HEK293 (cell line): ENCODE results near the gene INSYN2B.

Experiments used
- CTCF ChIA-PET: fragments of 350-600 bp; formaldehyde crosslinking; extraction: SDS; loops from one replicate; lab custom pipeline; 2021; ENCODE audit warnings: antibody characterized with exemption; lab: Yijun Ruan, JAX
- POLR2A ChIA-PET: fragments of 300-600 bp; formaldehyde crosslinking; extraction: SDS; loops from one replicate; lab custom pipeline; 2020; ENCODE audit warnings: antibody characterized with exemption, inconsistent platforms; lab: Yijun Ruan, JAX
- H3K27ac ChIP-seq: fragments of 200-500 bp; sonication (Bioruptor generic); 2 replicates; pipeline ENCODE4 v1.5.1; 2014; ENCODE audit warnings: low read depth, low read length, control low read depth, inconsistent platforms; ENCODE audit errors: extremely low read depth
- H3K36me3 ChIP-seq, 2 experiments: fragments of 200-500 bp in 1 of 2; sonication (Bioruptor generic) in 1 of 2; 1 replicate in 1 of 2; 2 replicates in 1 of 2; pipeline ENCODE4 v1.5.1; 2014 to 2017; ENCODE audit warnings: inconsistent platforms in 2 of 2, low read length in 2 of 2; ENCODE audit not compliant: control insufficient read depth in 2 of 2, insufficient read depth in 1 of 2
- H3K4me1 ChIP-seq: fragments of 200-500 bp; sonication (Bioruptor generic); 2 replicates; pipeline ENCODE4 v1.5.1; 2014; ENCODE audit warnings: mild to moderate bottlenecking, low read length, inconsistent platforms; ENCODE audit not compliant: control insufficient read depth, insufficient read depth
- H3K4me3 ChIP-seq: 2 replicates; pipeline ENCODE4 v1.5.1; 2011; ENCODE audit warnings: low read depth, mild to moderate bottlenecking, control low read depth, low read length, moderate library complexity
- H3K9me3 ChIP-seq: fragments of 200-500 bp; sonication (Bioruptor generic); 2 replicates; pipeline ENCODE4 v1.5.1; 2014; ENCODE audit warnings: low read depth, low read length, inconsistent platforms; ENCODE audit not compliant: control insufficient read depth, insufficient read depth
- GLIS2 ChIP-seq: fragments of 450-650 bp; formaldehyde crosslinking; IDR thresholded peaks from 2 replicates; pipeline ENCODE4 v1.5.1; 2016; ENCODE audit warnings: missing biosample characterization, missing genetic modification characterization
- REPIN1 ChIP-seq: fragments of 450-650 bp; formaldehyde crosslinking; IDR thresholded peaks from 2 replicates; pipeline ENCODE4 v1.5.1; 2017; ENCODE audit warnings: missing biosample characterization, missing genetic modification characterization, low read depth
- ZBTB17 ChIP-seq: fragments of 450-650 bp; formaldehyde crosslinking; IDR thresholded peaks from 2 replicates; pipeline ENCODE4 v1.5.1; 2016; ENCODE audit warnings: missing biosample characterization, missing genetic modification characterization
- ZBTB20 ChIP-seq: fragments of 450-650 bp; formaldehyde crosslinking; IDR thresholded peaks from 2 replicates; pipeline ENCODE4 v1.5.1; 2016; ENCODE audit warnings: missing biosample characterization, missing genetic modification characterization
- ZNF112 ChIP-seq: fragments of 450-650 bp; formaldehyde crosslinking; IDR thresholded peaks from 2 replicates; pipeline ENCODE4 v1.5.0; 2017; ENCODE audit warnings: missing biosample characterization, missing genetic modification characterization
- ZNF324 ChIP-seq: fragments of 450-650 bp; formaldehyde crosslinking; IDR thresholded peaks from 2 replicates; pipeline ENCODE4 v1.5.1; 2016; ENCODE audit warnings: missing biosample characterization, missing genetic modification characterization
- ZNF433 ChIP-seq: fragments of 450-650 bp; formaldehyde crosslinking; IDR thresholded peaks from 2 replicates; pipeline ENCODE4 v1.5.1; 2016; ENCODE audit warnings: missing biosample characterization, missing genetic modification characterization, low read depth
- ZNF600 ChIP-seq: fragments of 450-650 bp; formaldehyde crosslinking; IDR thresholded peaks from 2 replicates; pipeline ENCODE4 v1.5.1; 2016; ENCODE audit warnings: missing biosample characterization, missing genetic modification characterization
- ZNF645 ChIP-seq: fragments of 450-650 bp; formaldehyde crosslinking; IDR thresholded peaks from 2 replicates; pipeline ENCODE4; 2016; ENCODE audit warnings: missing biosample characterization, missing genetic modification characterization
- ZNF707 ChIP-seq: fragments of 450-650 bp; formaldehyde crosslinking; IDR thresholded peaks from 2 replicates; pipeline ENCODE4 v1.5.1; 2016; ENCODE audit warnings: missing biosample characterization, missing genetic modification characterization
- ZNF837 ChIP-seq: fragments of 450-650 bp; formaldehyde crosslinking; IDR thresholded peaks from 2 replicates; pipeline ENCODE4 v1.5.1; 2016; ENCODE audit warnings: missing biosample characterization, missing genetic modification characterization
- TF ChIP-seq, protein P1 (sequence below): fragments of 450-650 bp; formaldehyde crosslinking; IDR thresholded peaks from 2 replicates; pipeline ENCODE4 v1.5.1; 2016; ENCODE audit warnings: missing biosample characterization, missing genetic modification characterization
- TF ChIP-seq, protein P2 (sequence below): fragments of 450-650 bp; formaldehyde crosslinking; IDR thresholded peaks from 2 replicates; pipeline ENCODE4 v1.5.1; 2016; ENCODE audit warnings: missing biosample characterization, missing genetic modification characterization
- TF ChIP-seq, protein P3 (sequence below): fragments of 450-650 bp; formaldehyde crosslinking; IDR thresholded peaks from 2 replicates; pipeline ENCODE4 v1.5.1; 2016; ENCODE audit warnings: missing biosample characterization, missing genetic modification characterization, low read depth
- TF ChIP-seq, protein P4 (sequence below): IDR thresholded peaks from 2 replicates; pipeline ENCODE4 v1.6.1; 2011; ENCODE audit warnings: mild to moderate bottlenecking, low read depth, low read length, borderline replicate concordance

INSYN2B gene

GRCh38 chr5:169880785-169881184, 99.5 kb downstream of the INSYN2B start:
- POLR2A ChIA-PET: no interaction called here
- no peaks in the 10 kb centered on the region for H3K36me3 ChIP-seq

DNA sequence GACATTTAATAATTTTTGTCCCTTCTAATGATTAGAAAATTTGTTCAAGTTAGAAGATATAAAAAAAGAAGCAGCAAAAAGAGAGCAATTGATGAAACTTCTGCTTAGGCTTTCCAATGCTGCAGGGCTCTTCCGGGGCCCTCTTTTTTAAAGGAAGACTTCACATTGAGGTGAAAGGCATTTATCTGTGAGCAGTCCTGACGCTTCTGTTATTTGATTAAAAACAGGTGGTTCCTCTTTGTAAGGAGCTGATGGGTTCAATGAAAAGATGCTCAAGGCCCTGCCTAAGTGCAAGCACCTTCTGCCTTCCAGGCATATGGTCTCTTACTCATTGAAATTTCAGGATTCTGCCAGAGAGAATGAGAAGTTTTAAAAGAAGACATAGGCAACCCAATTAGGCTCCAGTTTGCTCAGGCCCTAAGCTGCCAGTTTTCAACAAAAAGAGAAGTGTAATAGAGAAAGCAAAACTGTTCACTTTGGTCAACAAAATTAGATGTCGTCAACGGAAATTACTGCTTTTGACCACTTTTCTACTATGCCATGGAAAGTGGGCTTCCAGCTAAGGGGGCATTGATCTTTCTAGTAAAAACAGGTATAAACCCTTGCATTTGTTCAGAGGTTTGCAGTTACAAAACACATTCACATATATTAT, 100.2 kb downstream of the INSYN2B start:
- CTCF ChIA-PET: no interaction called here
- POLR2A ChIA-PET: no interaction called here

More at GRCh38 chr5:169880785-169881184, 99.5 kb downstream of the INSYN2B start:
- Histone ChIP-seq H3K9me3 (no peaks in the 10 kb centered on the region), H3K27ac (no peak overlapping the region)
- no peak for TF ChIP-seq ZBTB20
- TF ChIP-seq, protein P1, sequence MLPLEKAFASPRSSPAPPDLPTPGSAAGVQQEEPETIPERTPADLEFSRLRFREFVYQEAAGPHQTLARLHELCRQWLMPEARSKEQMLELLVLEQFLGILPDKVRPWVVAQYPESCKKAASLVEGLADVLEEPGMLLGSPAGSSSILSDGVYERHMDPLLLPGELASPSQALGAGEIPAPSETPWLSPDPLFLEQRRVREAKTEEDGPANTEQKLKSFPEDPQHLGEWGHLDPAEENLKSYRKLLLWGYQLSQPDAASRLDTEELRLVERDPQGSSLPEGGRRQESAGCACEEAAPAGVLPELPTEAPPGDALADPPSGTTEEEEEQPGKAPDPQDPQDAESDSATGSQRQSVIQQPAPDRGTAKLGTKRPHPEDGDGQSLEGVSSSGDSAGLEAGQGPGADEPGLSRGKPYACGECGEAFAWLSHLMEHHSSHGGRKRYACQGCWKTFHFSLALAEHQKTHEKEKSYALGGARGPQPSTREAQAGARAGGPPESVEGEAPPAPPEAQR (tag by site-specific recombination): no peak
- no peak for TF ChIP-seq ZNF433 (tag by site-specific recombination)
- TF ChIP-seq, all 188 proteins: peak for 0
- H3K4me3 ChIP-seq: no peak overlapping the region
- no peaks in the 10 kb centered on the region for H3K4me1 ChIP-seq
- CTCF ChIA-PET: no interaction called here

DNA sequence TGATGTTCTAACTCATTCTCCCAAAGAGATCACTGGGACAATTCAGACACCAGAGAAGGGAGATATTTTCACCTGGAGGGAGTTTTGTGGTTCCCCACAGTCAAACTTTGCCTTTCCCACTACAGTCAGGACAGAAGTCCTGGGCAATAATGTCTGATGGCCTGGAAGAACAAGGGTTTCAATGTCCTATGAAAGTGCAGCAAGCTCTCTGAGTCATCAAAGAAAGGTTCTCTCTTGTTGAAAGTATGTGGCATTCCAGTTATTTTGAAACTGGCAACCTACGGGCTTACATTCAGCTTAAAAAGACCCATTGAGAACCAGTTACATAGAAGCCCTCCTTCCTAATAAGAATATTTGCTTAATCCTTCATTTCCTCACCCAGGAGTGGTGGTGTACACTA, 103.9 kb downstream of the INSYN2B start:
- H3K4me3 ChIP-seq: no peak overlapping the region
- H3K9me3 ChIP-seq: no peaks in the 10 kb centered on the region
- TF ChIP-seq ZNF707 (no peak), ZNF112 (tag by site-specific recombination) (no peak), ZBTB17 (no peak), ZNF324 (tag by site-specific recombination) (no peak), GLIS2 (tag by site-specific recombination) (no peak)
- TF ChIP-seq, protein P2, sequence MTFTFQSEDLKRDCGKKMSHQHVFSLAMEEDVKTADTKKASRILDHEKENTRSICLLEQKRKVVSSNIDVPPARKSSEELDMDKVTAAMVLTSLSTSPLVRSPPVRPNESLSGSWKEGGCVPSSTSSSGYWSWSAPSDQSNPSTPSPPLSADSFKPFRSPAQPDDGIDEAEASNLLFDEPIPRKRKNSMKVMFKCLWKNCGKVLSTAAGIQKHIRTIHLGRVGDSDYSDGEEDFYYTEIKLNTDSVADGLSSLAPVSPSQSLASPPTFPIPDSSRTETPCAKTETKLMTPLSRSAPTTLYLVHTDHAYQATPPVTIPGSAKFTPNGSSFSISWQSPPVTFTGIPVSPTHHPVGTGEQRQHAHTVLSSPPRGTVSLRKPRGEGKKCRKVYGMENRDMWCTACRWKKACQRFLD (tag by site-specific recombination): no peak
- ChIA-PET POLR2A (no interaction called here), CTCF (interaction anchor here (0.6 kb wide), 1 partner anchor 1477 kb away, joined by 3 read pairs; no protein-coding TSS in a partner anchor)
- no peaks in the 10 kb centered on the region for H3K4me1 ChIP-seq
- H3K27ac ChIP-seq: no peak overlapping the region
- no peaks in the 10 kb centered on the region for H3K36me3 ChIP-seq

More for the DNA sequence above, 100.2 kb downstream of the INSYN2B start:
- Histone ChIP-seq H3K36me3 (no peaks in the 10 kb centered on the region), H3K4me3 (no peak overlapping the region), H3K27ac (no peak overlapping the region), H3K4me1 (no peaks in the 10 kb centered on the region), H3K9me3 (no peaks in the 10 kb centered on the region)
- TF ChIP-seq ZNF600 (no peak), ZNF837 (no peak), ZNF645 (tag by site-specific recombination) (no peak), REPIN1 (tag by site-specific recombination) (no peak)
- TF ChIP-seq, protein P3, sequence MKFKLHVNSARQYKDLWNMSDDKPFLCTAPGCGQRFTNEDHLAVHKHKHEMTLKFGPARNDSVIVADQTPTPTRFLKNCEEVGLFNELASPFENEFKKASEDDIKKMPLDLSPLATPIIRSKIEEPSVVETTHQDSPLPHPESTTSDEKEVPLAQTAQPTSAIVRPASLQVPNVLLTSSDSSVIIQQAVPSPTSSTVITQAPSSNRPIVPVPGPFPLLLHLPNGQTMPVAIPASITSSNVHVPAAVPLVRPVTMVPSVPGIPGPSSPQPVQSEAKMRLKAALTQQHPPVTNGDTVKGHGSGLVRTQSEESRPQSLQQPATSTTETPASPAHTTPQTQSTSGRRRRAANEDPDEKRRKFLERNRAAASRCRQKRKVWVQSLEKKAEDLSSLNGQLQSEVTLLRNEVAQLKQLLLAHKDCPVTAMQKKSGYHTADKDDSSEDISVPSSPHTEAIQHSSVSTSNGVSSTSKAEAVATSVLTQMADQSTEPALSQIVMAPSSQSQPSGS: no peak
- TF ChIP-seq, protein P4, sequence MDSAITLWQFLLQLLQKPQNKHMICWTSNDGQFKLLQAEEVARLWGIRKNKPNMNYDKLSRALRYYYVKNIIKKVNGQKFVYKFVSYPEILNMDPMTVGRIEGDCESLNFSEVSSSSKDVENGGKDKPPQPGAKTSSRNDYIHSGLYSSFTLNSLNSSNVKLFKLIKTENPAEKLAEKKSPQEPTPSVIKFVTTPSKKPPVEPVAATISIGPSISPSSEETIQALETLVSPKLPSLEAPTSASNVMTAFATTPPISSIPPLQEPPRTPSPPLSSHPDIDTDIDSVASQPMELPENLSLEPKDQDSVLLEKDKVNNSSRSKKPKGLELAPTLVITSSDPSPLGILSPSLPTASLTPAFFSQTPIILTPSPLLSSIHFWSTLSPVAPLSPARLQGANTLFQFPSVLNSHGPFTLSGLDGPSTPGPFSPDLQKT: no peak
